Panc1 (cell line): ENCODE measurements around the gene MRC1. TPM values are rescaled to one million over a fixed set of nuclear protein-coding genes. Genes with fewer than 3 reads are reported as not detected.

Source experiments
- ATAC-seq: fragments of 200-7000 bp; cut with Tn5 transposase; 2 replicates; pipeline ENCODE4 v1.9.1; 2020; ENCODE audit warnings: mild to moderate bottlenecking, moderate library complexity
- BruUV-seq: library from RNA; stranded (reverse); fragments of 400-500 nt; replicated peaks from 2 replicates; lab custom pipeline; 2021; lab: Mats Ljungman, UMichigan
- CTCF ChIA-PET: fragments of 300-600 bp; sonication (Branson Sonifier 250); formaldehyde crosslinking; loops from one replicate; lab custom pipeline; 2022; ENCODE audit warnings: antibody characterized with exemption; lab: Charles Lee
- POLR2A ChIA-PET: fragments of 300-600 bp; sonication (Branson Sonifier 250); formaldehyde crosslinking; loops from one replicate; lab custom pipeline; 2022; ENCODE audit warnings: antibody characterized with exemption; lab: Charles Lee
- DNase-seq: peaks from one replicate; pipeline ENCODE4 v3.0.0-alpha.2; 2010; ENCODE audit warnings: low read depth, low spot score
- H3K27ac ChIP-seq: 2 replicates; pipeline ENCODE4 v1.5.1; 2011; ENCODE audit warnings: mild to moderate bottlenecking, low read length, inconsistent platforms
- H3K27me3 ChIP-seq: fragments of 200-500 bp; sonication (Bioruptor generic); 2 replicates; pipeline ENCODE4 v1.6.0; 2014; ENCODE audit warnings: low read length, inconsistent platforms; ENCODE audit not compliant: control insufficient read depth, insufficient read depth
- H3K36me3 ChIP-seq: fragments of 200-500 bp; sonication (Bioruptor generic); 2 replicates; pipeline ENCODE4 v1.5.1; 2014; ENCODE audit warnings: inconsistent platforms, mild to moderate bottlenecking, low read length, moderate library complexity; ENCODE audit not compliant: control insufficient read depth, insufficient read depth
- H3K4me1 ChIP-seq: 2 replicates; pipeline ENCODE4 v1.5.1; 2011; ENCODE audit warnings: inconsistent platforms, mild to moderate bottlenecking, low read length, moderate library complexity; ENCODE audit not compliant: control insufficient read depth, insufficient read depth
- H3K4me3 ChIP-seq, 2 experiments: 2 replicates each; pipeline ENCODE4 v1.5.1; 2011 to 2012; ENCODE audit warnings: low read depth in 2 of 2, low read length in 2 of 2, mild to moderate bottlenecking in 2 of 2, inconsistent platforms in 1 of 2, moderate library complexity in 1 of 2
- H3K9me3 ChIP-seq: fragments of 200-500 bp; sonication (Bioruptor generic); 2 replicates; pipeline ENCODE4 v1.5.1; 2014; ENCODE audit warnings: low read depth, mild to moderate bottlenecking, inconsistent platforms, low read length, moderate library complexity; ENCODE audit not compliant: control insufficient read depth, insufficient read depth
- CTCF ChIP-seq: fragments of 450-650 bp; IDR thresholded peaks from 2 replicates; pipeline ENCODE4 v1.5.1; 2017; ENCODE audit warnings: mild to moderate bottlenecking
- POLR2AphosphoS5 ChIP-seq: IDR thresholded peaks from 2 replicates; pipeline ENCODE4 v1.6.1; 2012; ENCODE audit warnings: mild to moderate bottlenecking, low read depth, low read length, moderate library complexity
- REST ChIP-seq, 2 experiments: IDR thresholded peaks; 2 replicates each; pipeline ENCODE4 v1.6.1; 2011 to 2012; ENCODE audit warnings: low read depth in 2 of 2, control low read depth in 1 of 2, low read length in 1 of 2, mild to moderate bottlenecking in 1 of 2, moderate library complexity in 1 of 2; ENCODE audit not compliant: insufficient read depth in 1 of 2
- SIN3A ChIP-seq: IDR thresholded peaks from 2 replicates; pipeline ENCODE4 v1.6.1; 2012; ENCODE audit warnings: low read depth, mild to moderate bottlenecking, low read length, moderate library complexity, borderline replicate concordance; ENCODE audit not compliant: insufficient read depth
- TCF7L2 ChIP-seq: IDR thresholded peaks from 2 replicates; pipeline ENCODE4 v1.6.1; 2011; ENCODE audit warnings: mild to moderate bottlenecking, low read depth, low read length, inconsistent platforms
- in situ Hi-C: cut with HindIII; loops from 2 replicates; pipeline ENCODE4 v1.10.0; 2016; ENCODE audit warnings: low sequenced_read_pairs, low pct_unique_long_range_greater_than_20kb
- intact Hi-C: fragments of 100-400 bp; cut with micrococcal nuclease; formaldehyde crosslinking; loops from one replicate; pipeline ENCODE4 v1.10.0; 2022; ENCODE audit not compliant: unreplicated experiment
- total RNA-seq: library from RNA; stranded (reverse); gene quantifications from one replicate; pipeline ENCODE4 v1.2.1, GENCODE V29; 2021; ENCODE audit not compliant: unreplicated experiment

Gene MRC1
- total RNA-seq, 1 experiment from 2014 or later, result 0.21 TPM

GRCh38 chr10:17859492-17860156, 50.5 kb downstream of the MRC1 start:
- POLR2A ChIA-PET, result no interaction called here
- TF ChIP-seq SIN3A, result no peak
- no peak for TF ChIP-seq POLR2AphosphoS5
- no peak for TF ChIP-seq CTCF
- TF ChIP-seq TCF7L2, result no peak
- TF ChIP-seq REST (IDR thresholded peaks at IDR 0.05; ENCODE audit: insufficient read depth in 1 of 2, low read depth in 2 of 2, low read length in 1 of 2), result no peak
- CTCF ChIA-PET, result no interaction called here
- intact Hi-C loops, result no loop called here
- Histone ChIP-seq H3K4me3 (no peak overlapping the region), H3K9me3 (no peaks in the 10 kb centered on the region), H3K27me3 (no peaks in the 10 kb centered on the region), H3K27ac (no peak overlapping the region), H3K36me3 (no peaks in the 10 kb centered on the region), H3K4me1 (no peaks in the 10 kb centered on the region)
- in situ Hi-C loops, result no loop called here
- ATAC-seq (no peak), DNase-seq (no peak)
- BruUV-seq, result no TSS peak

- Histone ChIP-seq H3K27ac (no peak overlapping the region), H3K27me3 (no peaks in the 10 kb centered on the region), H3K4me3 (no peak overlapping the region), H3K4me1 (no peaks in the 10 kb centered on the region), H3K9me3 (no peaks in the 10 kb centered on the region), H3K36me3 (no peaks in the 10 kb centered on the region)
- BruUV-seq, result no TSS peak
- ATAC-seq, result no peak
- TF ChIP-seq CTCF (no peak), TCF7L2 (no peak), SIN3A (no peak), POLR2AphosphoS5 (no peak), REST (IDR thresholded peaks at IDR 0.05; ENCODE audit: insufficient read depth in 1 of 2, low read depth in 2 of 2, low read length in 1 of 2) (no peak)
- ChIA-PET CTCF (no interaction called here), POLR2A (no interaction called here)
- DNase-seq, result no peak
- in situ Hi-C loops, result no loop called here
- intact Hi-C loops, result no loop called here
These were observed 52.6 kb downstream of the MRC1 start for GRCh38 chr10:17861760-17862159.
